SH-SY5Y (cell line): ENCODE results near the gene PCSK7.

Source experiments
- GATA2 ChIP-seq: IDR thresholded peaks from 2 replicates; pipeline ENCODE4 v1.6.1; 2011; ENCODE audit warnings: mild to moderate bottlenecking, low read depth, low read length
- GATA3 ChIP-seq: IDR thresholded peaks from 2 replicates; pipeline ENCODE4 v1.6.1; 2011; ENCODE audit warnings: low read depth, mild to moderate bottlenecking, low read length, moderate library complexity

- TF ChIP-seq GATA2: no peak
- TF ChIP-seq GATA3: no peak
Observed at GRCh38 chr11:117230999-117231841, 653 bp downstream of the PCSK7 start.
